Measurements from ENCODE around the gene HPX.
A peak's percentile ranks its signal among the peaks of the same experiment; 100 is the strongest.

HPX gene

GRCh38 chr11:6440906-6441358 lies at the start of gene HPX:
Gene HPX, minus strand, starts transcription at chr11:6440987. Its CDS starts 24 bp downstream, at chr11:6440963.
- DNase-seq: no peak

GRCh38 chr11:6489306-6489705 lies 48.5 kb upstream of the HPX start:
- no peak for DNase-seq

GRCh38 chr11:6488821-6489220 lies 48.0 kb upstream of the HPX start:
- DNase-seq: no peak

- DNase-seq: no peak
Measured at GRCh38 chr11:6488342-6488741, 47.6 kb upstream of the HPX start.

- DNase-seq: no peak
Measured at GRCh38 chr11:6486938-6487337, 46.2 kb upstream of the HPX start.

- DNase-seq: no peak
Measured at GRCh38 chr11:6486256-6486655, 45.5 kb upstream of the HPX start.

GRCh38 chr11:6485661-6486060 lies 44.9 kb upstream of the HPX start:
- DNase-seq: no peak

GRCh38 chr11:6483015-6483414 lies 42.2 kb upstream of the HPX start:
- DNase-seq: no peak

- no peak for DNase-seq
Measured at GRCh38 chr11:6482441-6482840, 41.7 kb upstream of the HPX start.

- DNase-seq: no peak
Measured at GRCh38 chr11:6481924-6482275, 41.1 kb upstream of the HPX start.

- peak; percentile 99 for DNase-seq
Measured at GRCh38 chr11:6481012-6481923, 40.5 kb upstream of the HPX start, which contains the start of the genes ARFIP2 and TIMM10B. Gene ARFIP2, minus strand, starts transcription at chr11:6481331. Its CDS starts 910 bp downstream, at chr11:6480421. Gene TIMM10B, plus strand, starts transcription at chr11:6481501. Its CDS starts 16 bp downstream, at chr11:6481517.

- DNase-seq: no peak
Measured at GRCh38 chr11:6480299-6480914, 39.6 kb upstream of the HPX start.

GRCh38 chr11:6476571-6476970 lies 35.8 kb upstream of the HPX start:
- DNase-seq: no peak

- no peak for DNase-seq
Measured at GRCh38 chr11:6475936-6476335, 35.1 kb upstream of the HPX start.

- DNase-seq: no peak
Measured at GRCh38 chr11:6474806-6475500, 34.2 kb upstream of the HPX start.

- DNase-seq: no peak
Measured at GRCh38 chr11:6474413-6474792, 33.6 kb upstream of the HPX start.

- peak; percentile 92 for DNase-seq
Measured at GRCh38 chr11:6473451-6474412, 32.9 kb upstream of the HPX start, which contains the start of gene TRIM3. Gene TRIM3, minus strand, starts transcription at chr11:6473941. Its CDS starts 8,246 bp downstream, at chr11:6465695.

GRCh38 chr11:6472934-6473333 lies 32.1 kb upstream of the HPX start:
- DNase-seq: no peak

- no peak for DNase-seq
Measured at GRCh38 chr11:6469599-6469998, 28.8 kb upstream of the HPX start.

- peak; percentile 90 for DNase-seq
Measured at GRCh38 chr11:6468712-6469495, 28.1 kb upstream of the HPX start.

- no peak for DNase-seq
Measured at GRCh38 chr11:6459099-6459450, 18.3 kb upstream of the HPX start.
